GM19035 (cell line): ENCODE data around the gene MFF.
A peak's percentile ranks its signal among the peaks of the same experiment; 100 is the strongest.
"Not testable (repeated sequence)": the region's sequence is repeated elsewhere in the genome, so short reads cannot be mapped to it uniquely, and the experiment has no call there.

Source experiments
- ATAC-seq: cut with Tn5 transposase; IDR thresholded peaks from one replicate; pipeline ENCODE4 v1.9.1; 2021; ENCODE audit not compliant: unreplicated experiment

Gene MFF

GRCh38 chr2:227326783-227327182, 1.7 kb downstream of the MFF start:
- ATAC-seq: no peak

- ATAC-seq: no peak
These were observed 10.7 kb downstream of the MFF start for GRCh38 chr2:227335713-227336112.

- no peak for ATAC-seq
These were observed 12.4 kb downstream of the MFF start for GRCh38 chr2:227337442-227337841.

GRCh38 chr2:227339098-227339599, 14.1 kb downstream of the MFF start:
- no peak for ATAC-seq

- ATAC-seq: no peak
These were observed 15.1 kb downstream of the MFF start for GRCh38 chr2:227340106-227340505.

GRCh38 chr2:227341553-227341952, 16.5 kb downstream of the MFF start:
- no peak for ATAC-seq

- no peak for ATAC-seq
These were observed 19.2 kb downstream of the MFF start for GRCh38 chr2:227344231-227344630.

- ATAC-seq: no peak
These were observed 22.1 kb downstream of the MFF start for GRCh38 chr2:227347117-227347516.

- no peak for ATAC-seq
These were observed 23.3 kb downstream of the MFF start for GRCh38 chr2:227348324-227348723.

GRCh38 chr2:227349989-227350612, 25.1 kb downstream of the MFF start:
- no peak for ATAC-seq

GRCh38 chr2:227351639-227352038, 26.6 kb downstream of the MFF start:
- peak; percentile 69 for ATAC-seq

- ATAC-seq: no peak
These were observed 35.3 kb downstream of the MFF start for GRCh38 chr2:227360351-227360750.

GRCh38 chr2:227363756-227364155, 38.7 kb downstream of the MFF start:
- no peak for ATAC-seq

- ATAC-seq: not testable (repeated sequence)
These were observed 39.7 kb downstream of the MFF start for GRCh38 chr2:227364585-227365263.

GRCh38 chr2:227365833-227366232, 40.8 kb downstream of the MFF start:
- no peak for ATAC-seq

GRCh38 chr2:227366769-227367426, 41.8 kb downstream of the MFF start:
- no peak for ATAC-seq

- no peak for ATAC-seq
These were observed 42.4 kb downstream of the MFF start for GRCh38 chr2:227367427-227367795.

GRCh38 chr2:227368574-227368973, 43.5 kb downstream of the MFF start:
- no peak for ATAC-seq

- no peak for ATAC-seq
These were observed 45.0 kb downstream of the MFF start for GRCh38 chr2:227370092-227370491.

GRCh38 chr2:227370791-227371312, 45.8 kb downstream of the MFF start:
- no peak for ATAC-seq

GRCh38 chr2:227373389-227373788, 48.3 kb downstream of the MFF start:
- no peak for ATAC-seq

GRCh38 chr2:227374158-227374557, 49.1 kb downstream of the MFF start:
- ATAC-seq: no peak
